NCI-H2081 (cell line): ENCODE measurements around the gene CYTH2.
"Not testable (repeated sequence)": the region's sequence is repeated elsewhere in the genome, so short reads cannot be mapped to it uniquely, and the experiment has no call there.

Experiments
- DNase-seq, 2 experiments: peaks; one replicate each; lab custom pipeline; 2025; lab: John Stamatoyannopoulos, UW

CYTH2 gene

DNA sequence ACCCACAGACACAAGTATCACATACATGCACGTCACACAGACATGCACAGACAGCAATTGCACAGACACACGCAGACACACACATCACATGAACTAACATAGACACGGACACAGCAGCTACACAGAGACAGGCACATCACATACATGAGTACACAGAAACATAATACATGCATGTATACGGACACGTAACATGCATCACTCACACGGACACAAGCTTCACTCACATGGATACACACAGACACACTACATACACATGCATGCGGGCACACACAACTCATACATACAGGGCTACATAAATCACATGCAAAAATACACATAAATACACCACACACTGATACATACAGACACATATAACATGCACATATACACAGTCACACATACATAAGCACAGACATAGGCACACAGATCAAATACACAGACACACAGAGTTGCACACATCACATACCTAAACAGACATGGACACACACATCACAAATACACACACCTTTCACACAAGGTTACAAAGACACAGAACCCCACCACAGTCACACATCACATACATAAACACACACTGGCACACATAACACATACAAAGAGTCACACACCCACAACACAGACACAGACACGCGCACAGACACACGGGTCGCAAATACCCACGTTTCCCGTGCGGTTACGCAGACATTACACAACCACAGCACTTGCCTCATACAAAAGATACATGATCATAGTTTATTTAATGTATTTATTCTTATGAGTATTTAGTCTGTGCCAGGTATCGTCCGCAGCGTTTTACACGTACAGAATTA, 43.5 kb downstream of the CYTH2 start:
- no peak for DNase-seq

GRCh38 chr19:48513289-48514122, 44.3 kb downstream of the CYTH2 start:
- DNase-seq, result peak; percentile 60 to 85

DNA sequence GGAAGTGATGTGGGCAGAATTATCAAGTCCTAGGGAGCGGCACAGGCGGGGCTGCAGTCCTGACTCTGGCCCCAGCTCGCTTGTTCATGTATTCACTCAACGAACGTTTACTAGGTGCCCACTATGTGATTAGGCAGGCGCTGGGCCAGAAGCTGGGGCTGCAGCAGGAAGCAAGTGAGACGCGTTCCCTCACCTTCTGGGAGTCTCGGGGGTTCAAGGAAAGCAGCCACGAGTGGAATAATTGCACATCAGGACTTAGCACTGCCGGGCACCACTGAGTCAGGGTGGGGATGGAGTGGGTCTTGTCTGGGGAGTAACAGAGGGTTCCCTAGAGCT, 44.9 kb downstream of the CYTH2 start:
- DNase-seq, result no peak

DNA sequence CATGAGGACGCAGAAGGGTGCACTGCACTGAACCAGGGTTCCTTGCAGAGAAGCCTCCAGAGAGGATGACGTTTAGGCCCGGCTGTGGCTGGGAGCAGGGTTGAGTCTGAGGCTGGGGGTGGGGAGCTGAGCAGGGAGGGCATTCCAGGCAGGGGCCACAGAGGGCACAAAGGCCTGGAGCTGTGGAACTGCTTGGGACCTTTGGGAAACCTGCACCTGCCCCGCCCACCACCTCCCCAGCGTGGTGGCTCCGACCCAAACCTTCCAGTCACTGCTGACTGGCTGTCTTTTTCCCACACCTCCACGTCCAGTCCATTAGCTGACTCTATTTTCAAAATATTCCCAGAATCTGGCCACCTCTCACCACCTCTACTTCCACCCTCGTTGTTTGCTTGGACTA, 47.4 kb downstream of the CYTH2 start:
- no peak for DNase-seq

DNA sequence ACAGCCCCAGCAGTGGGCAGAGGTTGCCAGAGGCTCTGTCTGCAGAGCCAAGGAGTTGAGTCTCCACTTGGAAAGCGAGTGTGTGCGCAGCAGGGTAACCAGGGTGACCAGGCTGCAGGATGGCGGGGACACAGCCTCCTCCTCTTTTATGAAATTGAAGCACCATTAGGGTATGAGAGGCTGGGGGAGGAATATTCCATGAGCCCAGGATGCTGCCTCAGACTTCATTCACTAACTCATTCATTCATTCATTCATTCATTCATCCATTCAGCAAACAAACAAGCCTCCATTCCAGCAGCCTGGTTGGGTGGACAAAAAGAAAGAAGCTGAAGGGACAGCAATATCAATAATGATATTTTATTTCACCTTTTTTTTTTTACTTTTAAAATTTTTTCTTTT, 49.0 kb downstream of the CYTH2 start:
- DNase-seq, result no peak

DNA sequence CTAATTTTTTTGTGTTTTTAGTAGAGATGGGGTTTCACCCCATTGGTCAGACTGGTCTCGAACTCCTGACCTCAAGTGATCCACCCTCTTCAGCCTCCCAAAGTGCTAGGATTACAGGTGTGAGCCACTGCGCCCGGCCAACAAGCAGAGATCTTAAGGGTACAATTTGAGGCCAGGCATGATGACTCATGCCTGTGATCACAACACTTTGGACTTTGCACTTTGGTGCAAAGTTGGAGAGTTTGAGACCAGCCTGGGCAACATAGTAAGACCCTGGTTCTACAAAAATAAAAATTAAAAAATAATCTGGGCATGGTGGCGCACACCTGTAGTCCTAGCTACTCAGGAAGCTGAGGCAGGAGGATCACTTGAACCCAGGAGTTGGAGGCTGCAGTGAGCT, 50.3 kb downstream of the CYTH2 start:
- DNase-seq, result not testable (repeated sequence)

- DNase-seq, result no peak
These were observed 51.0 kb downstream of the CYTH2 start for GRCh38 chr19:48520134-48520533.

GRCh38 chr19:48524221-48524620, 55.1 kb downstream of the CYTH2 start:
- no peak for DNase-seq

- DNase-seq, result no peak
These were observed 55.6 kb downstream of the CYTH2 start for GRCh38 chr19:48524732-48525131.

DNA sequence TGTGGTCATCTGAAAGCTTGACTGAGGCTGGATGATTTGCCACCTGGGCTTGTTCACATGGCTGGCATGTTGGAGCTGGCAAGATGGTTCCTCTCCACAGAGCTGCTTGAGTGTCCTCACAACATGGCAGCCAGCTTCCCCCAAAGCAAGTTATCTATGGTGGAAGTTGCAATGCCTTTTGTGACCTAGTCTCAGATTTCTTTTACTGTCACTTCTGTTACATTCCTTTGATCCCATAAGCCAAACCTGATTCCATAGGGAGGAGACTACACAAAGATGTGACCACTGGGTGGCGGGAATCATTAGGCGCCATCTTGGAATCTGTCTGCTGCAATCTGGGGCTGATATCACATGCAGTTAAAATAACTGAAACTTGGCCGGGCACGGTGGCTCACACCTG, 60.0 kb downstream of the CYTH2 start:
- DNase-seq, result no peak

- no peak for DNase-seq
These were observed 61.0 kb downstream of the CYTH2 start for GRCh38 chr19:48530066-48530720.

DNA sequence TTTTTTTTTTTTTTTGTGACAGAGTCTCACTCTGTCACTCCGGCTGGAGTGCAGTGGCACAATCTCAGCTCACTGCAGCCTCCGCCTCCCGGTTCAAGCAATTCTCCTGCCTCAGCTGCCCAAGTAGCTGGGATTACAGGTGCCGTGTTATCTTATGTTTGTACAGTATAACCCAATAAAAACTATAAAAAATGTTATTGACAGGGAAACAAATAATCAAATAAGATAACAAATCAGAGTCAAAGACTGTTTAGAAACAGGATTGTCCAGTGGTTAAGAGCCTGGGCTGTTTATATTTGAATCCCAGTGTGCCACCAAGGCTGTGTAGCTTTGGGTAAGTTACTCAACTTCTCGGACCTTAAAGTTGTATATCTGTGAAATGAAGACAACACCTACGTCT, 61.6 kb downstream of the CYTH2 start:
- DNase-seq, result no peak
